GM23248 (cell line): Measurements from ENCODE around the gene PCSK5.

Experiments
- EZH2 ChIP-seq: fragments of 200-600 bp; sonication (generic); IDR thresholded peaks from 2 replicates; pipeline ENCODE4 v1.6.1; 2018; ENCODE audit warnings: antibody characterized with exemption, mild to moderate bottlenecking; ENCODE audit not compliant: insufficient read depth, poor library complexity, severe bottlenecking
- EZH2phosphoT487 ChIP-seq: fragments of 200-600 bp; sonication (generic); IDR thresholded peaks from 2 replicates; pipeline ENCODE4 v1.6.1; 2018; ENCODE audit warnings: antibody characterized with exemption, moderate library complexity, mild to moderate bottlenecking, low read depth; ENCODE audit not compliant: insufficient read depth

GRCh38 chr9:76216161-76216649 is 325.7 kb downstream of the PCSK5 start:
- no peak for TF ChIP-seq EZH2
- no peak for TF ChIP-seq EZH2phosphoT487
